ENCODE results near the gene LMTK3. TPM values are rescaled to one million over a fixed set of nuclear protein-coding genes. Genes with fewer than 3 reads are reported as not detected.

LMTK3 gene
- polyA plus RNA-seq, 1 donor (not counting 4 experiments of a cell fraction or from before 2014, with no cell fraction given) = 0.51 TPM

DNA sequence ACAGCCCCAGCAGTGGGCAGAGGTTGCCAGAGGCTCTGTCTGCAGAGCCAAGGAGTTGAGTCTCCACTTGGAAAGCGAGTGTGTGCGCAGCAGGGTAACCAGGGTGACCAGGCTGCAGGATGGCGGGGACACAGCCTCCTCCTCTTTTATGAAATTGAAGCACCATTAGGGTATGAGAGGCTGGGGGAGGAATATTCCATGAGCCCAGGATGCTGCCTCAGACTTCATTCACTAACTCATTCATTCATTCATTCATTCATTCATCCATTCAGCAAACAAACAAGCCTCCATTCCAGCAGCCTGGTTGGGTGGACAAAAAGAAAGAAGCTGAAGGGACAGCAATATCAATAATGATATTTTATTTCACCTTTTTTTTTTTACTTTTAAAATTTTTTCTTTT is 6.6 kb upstream of the LMTK3 start:
- no peak overlapping the region for H3K9ac ChIP-seq (ENCODE audit: control insufficient read depth, extremely low read depth, insufficient read depth, low read length)
- peaks cover 3% of the 10 kb centered on the region for H3K27me3 ChIP-seq (ENCODE audit: control insufficient read depth, extremely low read depth, insufficient read depth, low read length)
- no peaks in the 10 kb centered on the region for H3K9me3 ChIP-seq (ENCODE audit: control insufficient read depth, low read depth, low read length)
- TF ChIP-seq CTCF (optimal IDR thresholded peaks at IDR 0.05 in 1 of 3, IDR thresholded peaks at IDR 0.05 in 1 of 3, conservative IDR thresholded peaks at IDR 0.05 in 1 of 3; ENCODE audit: extremely low read depth in 1 of 3, insufficient read depth in 2 of 3, low read length in 3 of 3) (no peak), EZH2 (IDR thresholded peaks at IDR 0.05; ENCODE audit: low read length) (no peak)
- H2AFZ ChIP-seq (ENCODE audit: control insufficient read depth, low read length) = no peak overlapping the region
- no peaks in the 10 kb centered on the region for H3K36me3 ChIP-seq (ENCODE audit: control insufficient read depth in 2 of 2, extremely low read depth in 1 of 2, insufficient read depth in 2 of 2, low read length in 2 of 2)
- FAIRE-seq (no peak), DNase-seq (ENCODE audit: low read depth, low spot score) (no peak)
- dilution Hi-C loops (cut with MboI; ENCODE audit: extremely low pct_ligation_motif_present, low sequenced_read_pairs) = no loop called here
- no peaks in the 10 kb centered on the region for H3K4me1 ChIP-seq (ENCODE audit: control insufficient read depth, extremely low read depth, insufficient read depth, low read length)
- H3K79me2 ChIP-seq (ENCODE audit: control insufficient read depth, insufficient read depth, low read length) = no peaks in the 10 kb centered on the region
- no peak overlapping the region for H3K27ac ChIP-seq (ENCODE audit: control insufficient read depth, insufficient read depth, low read length)
- no peak overlapping the region for H3K4me2 ChIP-seq (ENCODE audit: control insufficient read depth, extremely low read depth, insufficient read depth, low read depth, low read length)
- no peak overlapping the region for H3K4me3 ChIP-seq (ENCODE audit: control insufficient read depth in 2 of 3, extremely low read depth in 1 of 3, insufficient read depth in 2 of 3, low read depth in 1 of 3, low read length in 3 of 3)
- H3K9me1 ChIP-seq (ENCODE audit: control insufficient read depth, extremely low read depth, insufficient read depth, low read length) = no peaks in the 10 kb centered on the region
- no peaks in the 10 kb centered on the region for H4K20me1 ChIP-seq (ENCODE audit: control insufficient read depth, extremely low read depth, insufficient read depth, low read length)

DNA sequence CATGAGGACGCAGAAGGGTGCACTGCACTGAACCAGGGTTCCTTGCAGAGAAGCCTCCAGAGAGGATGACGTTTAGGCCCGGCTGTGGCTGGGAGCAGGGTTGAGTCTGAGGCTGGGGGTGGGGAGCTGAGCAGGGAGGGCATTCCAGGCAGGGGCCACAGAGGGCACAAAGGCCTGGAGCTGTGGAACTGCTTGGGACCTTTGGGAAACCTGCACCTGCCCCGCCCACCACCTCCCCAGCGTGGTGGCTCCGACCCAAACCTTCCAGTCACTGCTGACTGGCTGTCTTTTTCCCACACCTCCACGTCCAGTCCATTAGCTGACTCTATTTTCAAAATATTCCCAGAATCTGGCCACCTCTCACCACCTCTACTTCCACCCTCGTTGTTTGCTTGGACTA is 4.9 kb upstream of the LMTK3 start:
- Histone ChIP-seq H3K27ac (ENCODE audit: control insufficient read depth, insufficient read depth, low read length) (no peak overlapping the region), H2AFZ (ENCODE audit: control insufficient read depth, low read length) (no peak overlapping the region), H3K9ac (ENCODE audit: control insufficient read depth, extremely low read depth, insufficient read depth, low read length) (no peak overlapping the region), H3K4me1 (ENCODE audit: control insufficient read depth, extremely low read depth, insufficient read depth, low read length) (no peaks in the 10 kb centered on the region), H3K4me3 (ENCODE audit: control insufficient read depth in 2 of 3, extremely low read depth in 1 of 3, insufficient read depth in 2 of 3, low read depth in 1 of 3, low read length in 3 of 3) (no peak overlapping the region), H3K79me2 (ENCODE audit: control insufficient read depth, insufficient read depth, low read length) (no peaks in the 10 kb centered on the region), H3K9me1 (ENCODE audit: control insufficient read depth, extremely low read depth, insufficient read depth, low read length) (no peaks in the 10 kb centered on the region), H3K4me2 (ENCODE audit: control insufficient read depth, extremely low read depth, insufficient read depth, low read depth, low read length) (no peak overlapping the region), H3K36me3 (ENCODE audit: control insufficient read depth in 2 of 2, extremely low read depth in 1 of 2, insufficient read depth in 2 of 2, low read length in 2 of 2) (no peaks in the 10 kb centered on the region), H3K9me3 (ENCODE audit: control insufficient read depth, low read depth, low read length) (no peaks in the 10 kb centered on the region), H3K27me3 (ENCODE audit: control insufficient read depth, extremely low read depth, insufficient read depth, low read length) (peaks cover 16% of the 10 kb centered on the region), H4K20me1 (ENCODE audit: control insufficient read depth, extremely low read depth, insufficient read depth, low read length) (no peaks in the 10 kb centered on the region)
- no peak for DNase-seq (ENCODE audit: low read depth, low spot score)
- FAIRE-seq = no peak
- dilution Hi-C loops (cut with MboI; ENCODE audit: extremely low pct_ligation_motif_present, low sequenced_read_pairs) = no loop called here
- no peak for TF ChIP-seq CTCF (optimal IDR thresholded peaks at IDR 0.05 in 1 of 3, IDR thresholded peaks at IDR 0.05 in 1 of 3, conservative IDR thresholded peaks at IDR 0.05 in 1 of 3; ENCODE audit: extremely low read depth in 1 of 3, insufficient read depth in 2 of 3, low read length in 3 of 3)
- TF ChIP-seq EZH2 (IDR thresholded peaks at IDR 0.05; ENCODE audit: low read length) = no peak

Measured in keratinocyte (primary cell).